Right ventricle myocardium inferior (tissue), 1 donor: ENCODE results near the gene VPREB3. TPM values are rescaled to one million over a fixed set of nuclear protein-coding genes. Genes with fewer than 3 reads are reported as not detected.

Experiments used
- ATAC-seq: fragments of 200-7000 bp; cut with Tn5 transposase; one replicate; pipeline ENCODE4 v1.9.1; 2020; ENCODE audit warnings: mild to moderate bottlenecking, moderate library complexity
- DNase-seq: peaks from one replicate; pipeline ENCODE4 v3.0.0; 2021; ENCODE audit errors: missing footprints
- intact Hi-C: fragments of 100-400 bp; cut with DNase I; formaldehyde crosslinking; loops from one replicate; pipeline ENCODE4 v1.11.0; 2022
- total RNA-seq: library from RNA; stranded (reverse); fragmentation: NEBNext Ultra II Directional; extraction: Animal tissue kit (Norgen Biotek cat#: 25700); gene quantifications from one replicate; pipeline ENCODE4 v1.2.1, GENCODE V29; 2021
- donor health status: DM: no; HTN: yes; CAD: no; lungs with severe emphysema.

Gene VPREB3
- total RNA-seq, 1 donor from 2014 or later: 0.43 TPM

- ATAC-seq (no peak), DNase-seq (no peak)
- intact Hi-C loops: no loop called here
Measured at GRCh38 chr22:23713696-23714595, 40.3 kb downstream of the VPREB3 start.

- DNase-seq (no peak), ATAC-seq (no peak)
- intact Hi-C loops: no loop called here
Measured at GRCh38 chr22:23712256-23712655, 42.0 kb downstream of the VPREB3 start.

GRCh38 chr22:23709107-23709506 is 45.1 kb downstream of the VPREB3 start:
- no peak for ATAC-seq
- no peak for DNase-seq
- intact Hi-C loops: no loop called here

GRCh38 chr22:23708270-23708669 is 46.0 kb downstream of the VPREB3 start:
- ATAC-seq (no peak), DNase-seq (no peak)
- intact Hi-C loops: no loop called here

- intact Hi-C loops: no loop called here
- no peak for ATAC-seq
- no peak for DNase-seq
Measured at GRCh38 chr22:23705358-23705757, 48.9 kb downstream of the VPREB3 start.

GRCh38 chr22:23704829-23705228 is 49.4 kb downstream of the VPREB3 start:
- DNase-seq (no peak), ATAC-seq (no peak)
- intact Hi-C loops: no loop called here

GRCh38 chr22:23704062-23704461 is 50.2 kb downstream of the VPREB3 start:
- intact Hi-C loops: no loop called here
- DNase-seq (no peak), ATAC-seq (no peak)

Other genes with a start within 250 kb of the VPREB3 start
- not detected for gene IGLL1, start 174.1 kb downstream of the VPREB3 start, total RNA-seq
- not detected for gene DRICH1, start 122.1 kb downstream of the VPREB3 start, total RNA-seq
- not detected for gene RGL4, start 63.4 kb downstream of the VPREB3 start, total RNA-seq
- 3.2 TPM for gene ZNF70, start 3.3 kb downstream of the VPREB3 start, total RNA-seq
- not detected for gene C22orf15, start 8.6 kb upstream of the VPREB3 start, total RNA-seq
- 1,642 TPM for gene CHCHD10, start 13.5 kb upstream of the VPREB3 start, total RNA-seq
- gene MMP11, start 18.4 kb upstream of the VPREB3 start, total RNA-seq: 28.0 TPM
- 52.5 TPM for gene SMARCB1, start 32.5 kb upstream of the VPREB3 start, total RNA-seq
- gene DERL3, start 84.6 kb upstream of the VPREB3 start, total RNA-seq: 3.1 TPM
- gene SLC2A11, start 103.5 kb upstream of the VPREB3 start, total RNA-seq: 20.3 TPM
- gene MIF, start 140.0 kb upstream of the VPREB3 start, total RNA-seq: 272 TPM
- gene GSTT2B, start 206.8 kb upstream of the VPREB3 start, total RNA-seq: 4.6 TPM
- gene DDTL, start 212.5 kb upstream of the VPREB3 start, total RNA-seq: 1.5 TPM
- 139 TPM for gene DDT, start 220.0 kb upstream of the VPREB3 start, total RNA-seq
- not detected for gene GSTT2, start 225.7 kb upstream of the VPREB3 start, total RNA-seq